Gastrocnemius medialis (tissue), 4 donors: ENCODE results near the gene KCNAB1.

Experiments used
- CTCF ChIP-seq, 5 experiments: fragments of 450-650 bp in 3 of 5; fragments of 200-600 bp in 2 of 5; sonication (generic) in 2 of 5; IDR thresholded peaks in 4 of 5; conservative IDR thresholded peaks in 1 of 5; 1 replicate in 4 of 5; 2 replicates in 1 of 5; pipeline ENCODE4 v1.5.1; 2016 to 2019; ENCODE audit warnings: antibody characterized with exemption in 5 of 5, mild to moderate bottlenecking in 3 of 5, moderate library complexity in 3 of 5
- POLR2A ChIP-seq, 2 donors: fragments of 450-650 bp; IDR thresholded peaks; one replicate each; pipeline ENCODE4 v1.6.1; 2017; ENCODE audit warnings: antibody characterized with exemption in 2 of 2, mild to moderate bottlenecking in 2 of 2, moderate library complexity in 2 of 2

DNA sequence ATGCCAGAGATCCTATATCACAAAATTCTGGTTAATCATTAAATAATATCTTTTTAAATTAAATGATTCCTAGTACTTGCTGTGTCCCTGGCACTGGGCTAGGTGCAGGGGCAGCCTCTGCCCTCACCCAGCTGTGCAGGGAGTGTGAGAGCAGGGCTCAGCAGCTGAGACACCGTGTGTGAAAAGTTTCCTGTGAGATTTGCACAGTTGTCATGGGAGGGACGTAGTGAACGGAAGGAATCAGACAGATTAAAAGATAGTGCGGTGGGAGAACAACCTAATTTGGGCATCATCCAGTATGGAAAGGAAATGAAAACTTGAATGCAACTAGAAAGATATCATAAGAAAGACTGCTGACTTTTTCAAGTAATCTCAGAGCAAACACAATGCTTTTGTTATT, 230.4 kb downstream of the KCNAB1 start:
- no peak for TF ChIP-seq CTCF (IDR thresholded peaks at IDR 0.05 in 4 of 5, conservative IDR thresholded peaks at IDR 0.05 in 1 of 5)
- no peak for TF ChIP-seq POLR2A (IDR thresholded peaks at IDR 0.05)
